Left ventricle myocardium inferior (tissue), 1 donor: ENCODE results near the gene IST1. TPM values are rescaled to one million over a fixed set of nuclear protein-coding genes. Genes with fewer than 3 reads are reported as not detected.

Experiments
- DNase-seq: peaks from one replicate; pipeline ENCODE4 v3.0.0-alpha.2; 2020
- H3K27ac ChIP-seq: fragments of 200-600 bp; replicated peaks from 2 replicates; pipeline ENCODE4 v1.8.0; 2021
- H3K27me3 ChIP-seq: fragments of 200-600 bp; 2 replicates; pipeline ENCODE4 v1.8.0; 2021; ENCODE audit warnings: low read depth
- H3K36me3 ChIP-seq: fragments of 200-600 bp; 2 replicates; pipeline ENCODE4 v1.8.0; 2021
- H3K4me1 ChIP-seq: fragments of 200-600 bp; 2 replicates; pipeline ENCODE4 v1.8.0; 2021
- H3K4me3 ChIP-seq: fragments of 200-600 bp; 2 replicates; pipeline ENCODE4 v1.8.0; 2021; ENCODE audit warnings: mild to moderate bottlenecking, moderate library complexity
- H3K9me3 ChIP-seq: fragments of 200-600 bp; replicated peaks from 2 replicates; pipeline ENCODE4 v1.8.0; 2021
- CTCF ChIP-seq: fragments of 200-600 bp; IDR thresholded peaks from 2 replicates; pipeline ENCODE4 v1.8.0; 2021; ENCODE audit warnings: antibody characterized with exemption, mild to moderate bottlenecking, borderline replicate concordance
- intact Hi-C: fragments of 100-400 bp; cut with micrococcal nuclease; formaldehyde crosslinking; loops from one replicate; pipeline ENCODE4 v1.11.0; 2022
- total RNA-seq: library from RNA; stranded (reverse); fragmentation: NEBNext Ultra II Directional; extraction: Animal tissue kit (Norgen Biotek cat#: 25700); gene quantifications from one replicate; pipeline ENCODE4 v1.2.1, GENCODE V29; 2021
- donor health status: DM: no; HTN: yes; CAD: no; lungs with severe emphysema.

Gene IST1
- total RNA-seq, 1 donor from 2014 or later = 109 TPM

DNA sequence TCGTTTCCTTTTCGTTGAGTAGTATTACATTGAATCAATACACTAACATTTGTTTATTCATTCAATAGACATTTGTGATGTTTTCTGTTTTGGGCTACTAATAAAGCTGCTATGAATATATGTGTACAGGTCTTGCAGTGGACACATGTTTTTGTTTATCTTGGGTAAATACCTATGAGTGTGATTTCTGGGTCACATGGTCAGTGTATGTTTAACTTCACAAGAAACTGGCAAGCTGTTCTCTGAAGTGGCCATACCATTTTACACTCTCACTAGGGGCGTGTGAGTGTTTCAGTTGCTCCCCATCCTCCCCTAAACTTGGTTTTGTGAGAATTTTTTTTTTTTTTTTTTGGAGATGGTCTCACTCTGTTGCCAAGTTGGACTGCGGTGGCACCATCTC is 69.9 kb downstream of the IST1 start:
- intact Hi-C loops = no loop called here
- no peak for TF ChIP-seq CTCF

GRCh38 chr16:71966932-71967331 is 71.6 kb downstream of the IST1 start:
- Histone ChIP-seq H3K4me3 (no peak overlapping the region), H3K9me3 (no peaks in the 10 kb centered on the region), H3K27me3 (peaks cover 6% of the 10 kb centered on the region), H3K36me3 (no peaks in the 10 kb centered on the region), H3K27ac (no peak overlapping the region), H3K4me1 (no peaks in the 10 kb centered on the region)
- TF ChIP-seq CTCF = no peak
- intact Hi-C loops = no loop called here
- DNase-seq = no peak

More for the DNA sequence above, 69.9 kb downstream of the IST1 start:
- H3K9me3 ChIP-seq = no peaks in the 10 kb centered on the region
- DNase-seq = no peak
- no peak overlapping the region for H3K27ac ChIP-seq
- peaks cover 6% of the 10 kb centered on the region for H3K27me3 ChIP-seq
- H3K4me3 ChIP-seq = no peak overlapping the region
- H3K36me3 ChIP-seq = no peaks in the 10 kb centered on the region
- no peaks in the 10 kb centered on the region for H3K4me1 ChIP-seq

- H3K4me3 ChIP-seq = no peak overlapping the region
- peaks cover 6% of the 10 kb centered on the region for H3K27me3 ChIP-seq
- no peak for DNase-seq
- H3K27ac ChIP-seq = no peak overlapping the region
- no peaks in the 10 kb centered on the region for H3K9me3 ChIP-seq
- no peak for TF ChIP-seq CTCF
- H3K4me1 ChIP-seq = no peaks in the 10 kb centered on the region
- intact Hi-C loops = no loop called here
- H3K36me3 ChIP-seq = no peaks in the 10 kb centered on the region
Measured at GRCh38 chr16:71969353-71969752, 74.0 kb downstream of the IST1 start.

GRCh38 chr16:71971571-71971970 is 76.2 kb downstream of the IST1 start:
- TF ChIP-seq CTCF = no peak
- intact Hi-C loops = no loop called here
- H3K4me3 ChIP-seq = no peak overlapping the region

GRCh38 chr16:71972356-71972755 is 77.0 kb downstream of the IST1 start:
- Histone ChIP-seq H3K9me3 (no peaks in the 10 kb centered on the region), H3K4me1 (no peaks in the 10 kb centered on the region), H3K4me3 (no peak overlapping the region), H3K36me3 (no peaks in the 10 kb centered on the region), H3K27me3 (no peaks in the 10 kb centered on the region), H3K27ac (no peak overlapping the region)
- no peak for TF ChIP-seq CTCF
- intact Hi-C loops = no loop called here
- no peak for DNase-seq

More at GRCh38 chr16:71971571-71971970, 76.2 kb downstream of the IST1 start:
- no peaks in the 10 kb centered on the region for H3K36me3 ChIP-seq
- no peaks in the 10 kb centered on the region for H3K4me1 ChIP-seq
- H3K27ac ChIP-seq = no peak overlapping the region
- H3K27me3 ChIP-seq = no peaks in the 10 kb centered on the region
- no peak for DNase-seq
- H3K9me3 ChIP-seq = no peaks in the 10 kb centered on the region

- Histone ChIP-seq H3K36me3 (no peaks in the 10 kb centered on the region), H3K27ac (no peak overlapping the region), H3K27me3 (no peaks in the 10 kb centered on the region), H3K4me3 (no peak overlapping the region), H3K4me1 (no peaks in the 10 kb centered on the region), H3K9me3 (no peaks in the 10 kb centered on the region)
- intact Hi-C loops = no loop called here
- no peak for TF ChIP-seq CTCF
- DNase-seq = no peak
Measured at GRCh38 chr16:71973001-71973400, 77.7 kb downstream of the IST1 start.
